ENCODE measurements around the gene TYRO3. TPM values are rescaled to one million over a fixed set of nuclear protein-coding genes. Genes with fewer than 3 reads are reported as not detected.

Gene TYRO3
- 3.0 TPM for total RNA-seq

- DNase-seq (ENCODE audit: low read depth in 2 of 3, low spot score in 2 of 3), result peak; percentile 38 to 71 (median 47)
Observed at GRCh38 chr15:41558400-41559238, at the start of gene TYRO3. Gene TYRO3, plus strand, starts transcription at chr15:41559212. Its CDS starts 46 bp downstream, at chr15:41559258.

GRCh38 chr15:41510728-41511127 lies 48.3 kb upstream of the TYRO3 start:
- DNase-seq (ENCODE audit: low read depth in 2 of 3, low spot score in 2 of 3), result no peak

GRCh38 chr15:41511331-41511898 lies 47.6 kb upstream of the TYRO3 start:
- no peak for DNase-seq (ENCODE audit: low read depth in 2 of 3, low spot score in 2 of 3)

- DNase-seq (ENCODE audit: low read depth in 2 of 3, low spot score in 2 of 3), result peak in 1 of 3 donors; percentile 13
Observed at GRCh38 chr15:41511899-41512369, 47.1 kb upstream of the TYRO3 start.

GRCh38 chr15:41512512-41512939 lies 46.5 kb upstream of the TYRO3 start:
- no peak for DNase-seq (ENCODE audit: low read depth in 2 of 3, low spot score in 2 of 3)

- peak in 1 of 3 donors; percentile 48 for DNase-seq (ENCODE audit: low read depth in 2 of 3, low spot score in 2 of 3)
Observed at GRCh38 chr15:41512940-41513505, 46.0 kb upstream of the TYRO3 start.

GRCh38 chr15:41513506-41514227 lies 45.3 kb upstream of the TYRO3 start, which contains the start of gene LTK:
Gene LTK, minus strand, starts transcription at chr15:41513827. Its CDS starts 118 bp downstream, at chr15:41513709.
- DNase-seq (ENCODE audit: low read depth in 2 of 3, low spot score in 2 of 3), result peak in 1 of 3 donors; percentile 49

GRCh38 chr15:41517895-41518449 lies 41.0 kb upstream of the TYRO3 start:
- DNase-seq (ENCODE audit: low read depth in 2 of 3, low spot score in 2 of 3), result no peak

- DNase-seq (ENCODE audit: low read depth in 2 of 3, low spot score in 2 of 3), result no peak
Observed at GRCh38 chr15:41520636-41521035, 38.4 kb upstream of the TYRO3 start.

- no peak for DNase-seq (ENCODE audit: low read depth in 2 of 3, low spot score in 2 of 3)
Observed at GRCh38 chr15:41521614-41522013, 37.4 kb upstream of the TYRO3 start.

GRCh38 chr15:41523097-41523496 lies 35.9 kb upstream of the TYRO3 start:
- no peak for DNase-seq (ENCODE audit: low read depth in 2 of 3, low spot score in 2 of 3)

GRCh38 chr15:41530363-41530956 lies 28.6 kb upstream of the TYRO3 start:
- no peak for DNase-seq (ENCODE audit: low read depth in 2 of 3, low spot score in 2 of 3)

- DNase-seq (ENCODE audit: low read depth in 2 of 3, low spot score in 2 of 3), result no peak
Observed at GRCh38 chr15:41535544-41535943, 23.5 kb upstream of the TYRO3 start.

GRCh38 chr15:41536866-41537265 lies 22.1 kb upstream of the TYRO3 start:
- no peak for DNase-seq (ENCODE audit: low read depth in 2 of 3, low spot score in 2 of 3)

GRCh38 chr15:41543521-41543870 lies 15.5 kb upstream of the TYRO3 start:
- DNase-seq (ENCODE audit: low read depth in 2 of 3, low spot score in 2 of 3), result no peak

GRCh38 chr15:41544650-41545015 lies 14.4 kb upstream of the TYRO3 start:
- DNase-seq (ENCODE audit: low read depth in 2 of 3, low spot score in 2 of 3), result no peak

GRCh38 chr15:41545218-41545617 lies 13.8 kb upstream of the TYRO3 start:
- no peak for DNase-seq (ENCODE audit: low read depth in 2 of 3, low spot score in 2 of 3)

- DNase-seq (ENCODE audit: low read depth in 2 of 3, low spot score in 2 of 3), result no peak
Observed at GRCh38 chr15:41546851-41547786, 11.9 kb upstream of the TYRO3 start.

GRCh38 chr15:41550066-41550775 lies 8.8 kb upstream of the TYRO3 start:
- no peak for DNase-seq (ENCODE audit: low read depth in 2 of 3, low spot score in 2 of 3)

Measured in hematopoietic multipotent progenitor cell (in vitro differentiated cells).